Germinal center (tissue), 1 donor: ENCODE data around the gene ATP6V0E1.
"Not testable (repeated sequence)": the region's sequence is repeated elsewhere in the genome, so short reads cannot be mapped to it uniquely, and the experiment has no call there.

ENCODE experiments used
- DNase-seq: peaks from one replicate; pipeline ENCODE4 v3.0.0; 2012; ENCODE audit warnings: mixed read lengths, low spot score

Gene ATP6V0E1

GRCh38 chr5:173004013-173004412, 20.4 kb downstream of the ATP6V0E1 start:
- DNase-seq: no peak

- no peak for DNase-seq
Observed at GRCh38 chr5:173004447-173004846, 20.9 kb downstream of the ATP6V0E1 start.

GRCh38 chr5:173010021-173010420, 26.4 kb downstream of the ATP6V0E1 start:
- DNase-seq: no peak

- no peak for DNase-seq
Observed at GRCh38 chr5:173010547-173011464, 27.2 kb downstream of the ATP6V0E1 start.

DNA sequence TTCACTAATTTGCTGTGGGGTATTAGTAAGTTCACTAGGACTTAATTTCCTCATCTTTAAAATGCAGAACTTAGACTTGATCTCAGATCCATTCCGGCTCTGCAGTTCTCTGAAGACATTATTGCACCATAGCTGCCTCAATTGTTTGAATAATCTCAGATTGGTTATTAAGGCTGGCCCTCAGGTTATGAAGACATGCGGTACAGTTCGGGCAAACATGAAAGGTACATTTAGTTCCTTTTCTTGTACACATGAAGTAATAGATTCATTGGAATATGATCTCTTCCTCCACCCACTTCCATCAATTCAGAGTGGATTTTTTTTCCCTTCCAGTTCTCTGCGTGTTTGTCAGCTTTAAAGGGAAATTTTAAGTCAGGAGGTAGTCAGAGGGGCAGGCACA, 28.0 kb downstream of the ATP6V0E1 start:
- DNase-seq: no peak

DNA sequence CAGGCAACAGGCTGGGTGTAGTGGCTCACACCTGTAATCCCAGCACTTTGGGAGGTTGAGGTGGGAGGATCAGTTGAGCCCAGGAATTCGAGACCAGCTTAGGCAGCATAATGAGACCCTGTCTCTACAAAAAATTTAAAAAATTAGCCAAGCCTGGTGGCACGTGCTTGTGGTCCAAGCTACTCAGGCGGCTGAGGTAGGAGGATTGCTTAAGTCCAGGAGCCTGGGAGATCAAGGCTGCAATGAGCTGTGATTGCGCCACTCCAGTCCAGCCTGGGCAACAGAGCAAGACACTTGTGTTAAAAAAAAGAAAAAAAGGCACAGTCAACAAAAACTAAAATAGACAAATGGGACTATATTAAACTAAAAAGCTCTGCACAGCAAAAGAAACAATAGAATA, 29.3 kb downstream of the ATP6V0E1 start:
- DNase-seq: no peak

DNA sequence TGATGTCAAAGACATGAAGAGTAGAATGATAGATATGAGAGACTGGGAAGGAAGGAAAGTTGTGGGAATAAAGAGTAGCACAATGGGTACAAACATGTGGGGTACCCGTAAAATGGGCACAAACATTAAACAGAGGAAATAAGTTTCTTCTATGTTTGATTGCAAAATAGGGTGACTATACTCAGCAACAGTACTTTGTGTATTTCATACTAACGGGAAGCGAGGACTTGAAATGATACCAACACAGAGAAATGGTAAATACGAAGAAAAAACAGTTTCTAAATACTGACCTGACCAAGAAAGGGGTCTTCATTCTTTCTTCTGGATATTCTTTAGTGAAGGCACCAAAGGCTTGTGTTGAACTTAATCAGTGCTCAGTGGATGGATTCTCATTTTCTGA, 31.1 kb downstream of the ATP6V0E1 start:
- DNase-seq: no peak

- DNase-seq: no peak
Observed at GRCh38 chr5:173015192-173015591, 31.6 kb downstream of the ATP6V0E1 start.

- no peak for DNase-seq
Observed at GRCh38 chr5:173015598-173016455, 32.3 kb downstream of the ATP6V0E1 start.

DNA sequence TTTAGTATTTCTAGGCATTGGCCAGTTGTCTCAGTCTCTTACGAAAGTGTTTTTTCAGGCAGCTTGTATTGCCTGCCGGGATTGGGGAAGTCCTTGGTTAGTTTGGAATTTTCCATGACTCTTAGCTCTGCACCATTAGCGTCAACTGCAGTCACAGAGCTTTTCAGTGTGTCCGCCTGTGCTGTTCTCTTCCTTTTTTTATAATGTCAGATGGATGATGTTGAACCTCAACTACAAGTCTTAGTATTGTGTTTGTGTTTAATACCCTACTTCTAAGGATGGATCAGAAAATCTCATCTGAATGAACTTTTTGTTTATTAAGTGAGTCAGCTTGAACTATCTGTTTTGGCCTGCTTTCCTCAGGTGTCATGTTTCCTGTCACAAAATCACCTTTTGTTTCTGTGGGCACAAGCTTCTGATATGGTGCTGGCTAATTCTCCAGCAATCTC, 33.1 kb downstream of the ATP6V0E1 start:
- DNase-seq: no peak

GRCh38 chr5:173017087-173017486, 33.5 kb downstream of the ATP6V0E1 start:
- DNase-seq: not testable (repeated sequence)

GRCh38 chr5:173018358-173018757, 34.8 kb downstream of the ATP6V0E1 start:
- no peak for DNase-seq

- DNase-seq: no peak
Observed at GRCh38 chr5:173020154-173020581, 36.6 kb downstream of the ATP6V0E1 start.

DNA sequence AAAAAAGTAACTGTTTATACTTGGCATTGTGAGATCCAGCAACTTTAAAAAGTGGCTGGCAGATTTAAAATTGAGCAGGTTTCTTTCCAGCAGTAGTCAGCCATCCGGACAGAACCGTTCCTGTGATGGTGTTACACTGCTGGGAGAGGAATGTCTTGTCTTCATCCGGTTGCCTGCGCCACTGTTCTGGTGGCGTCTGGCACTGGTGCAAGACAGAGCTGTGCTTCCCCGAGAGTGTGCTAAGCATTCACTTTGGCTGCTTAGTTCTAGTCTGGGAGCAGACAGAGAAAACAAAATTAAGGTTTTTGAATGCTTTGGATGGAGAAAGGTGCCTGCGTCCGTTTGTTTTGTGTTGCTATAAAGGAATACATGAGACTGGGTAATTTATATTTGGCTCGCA, 37.1 kb downstream of the ATP6V0E1 start:
- DNase-seq: no peak

DNA sequence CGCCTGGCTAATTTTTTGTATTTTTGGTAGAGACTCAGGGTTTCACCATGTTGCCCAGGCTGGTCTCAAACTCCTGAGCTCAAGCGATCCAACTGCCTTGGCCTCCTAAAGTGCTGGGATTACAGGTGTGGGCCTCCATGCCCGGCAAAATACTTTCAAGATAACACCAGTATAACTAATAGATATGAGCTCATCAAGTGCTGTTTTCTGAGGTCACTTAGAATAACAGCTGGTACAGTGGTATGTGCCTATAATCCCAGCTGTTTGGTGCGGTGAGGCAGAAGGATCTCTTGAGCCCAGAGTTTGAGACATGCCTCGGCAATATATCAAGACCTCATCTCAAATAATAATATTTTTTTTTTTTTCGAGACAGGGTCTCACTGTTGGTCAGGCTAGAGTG, 42.1 kb downstream of the ATP6V0E1 start:
- no peak for DNase-seq

DNA sequence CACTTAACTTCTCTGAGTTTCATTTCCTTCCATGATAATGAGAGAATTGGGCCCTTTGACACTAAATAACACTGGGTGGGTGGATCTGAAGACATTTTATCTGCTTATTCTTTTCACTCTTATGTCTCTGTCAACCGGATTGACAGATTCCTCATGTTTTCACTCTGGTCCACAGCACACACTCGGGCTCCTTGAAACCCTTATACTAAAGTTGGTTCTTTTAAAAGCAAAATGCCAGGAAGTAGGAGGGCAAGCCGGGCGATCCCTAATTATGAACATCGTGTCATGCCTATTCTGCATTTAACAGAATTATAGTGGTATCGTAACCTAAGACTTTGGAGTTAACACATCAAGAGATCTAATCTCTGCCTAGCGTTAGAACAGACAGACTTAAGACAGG, 44.3 kb downstream of the ATP6V0E1 start:
- DNase-seq: no peak

- DNase-seq: no peak
Observed at GRCh38 chr5:173028811-173029327, 45.3 kb downstream of the ATP6V0E1 start.

GRCh38 chr5:173029499-173029921, 45.9 kb downstream of the ATP6V0E1 start:
- DNase-seq: no peak

DNA sequence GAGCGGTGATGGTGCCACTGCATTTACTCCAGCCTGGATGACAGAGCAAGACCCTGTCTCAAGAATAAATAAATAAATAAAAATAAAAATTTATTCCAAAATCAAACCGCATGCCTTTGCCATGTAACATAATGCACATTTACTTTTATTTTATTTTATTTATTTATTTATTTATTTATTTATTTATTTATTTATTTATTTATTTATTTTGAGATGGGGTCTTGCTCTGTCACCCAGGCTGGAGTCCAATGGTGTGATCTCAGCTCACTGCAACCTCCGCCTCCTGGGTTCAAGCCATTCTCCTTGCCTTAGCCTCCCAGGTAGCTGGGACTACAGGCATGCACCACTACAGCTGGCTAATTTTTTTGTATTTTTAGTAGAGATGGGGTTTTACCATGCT, 48.5 kb downstream of the ATP6V0E1 start:
- DNase-seq: not testable (repeated sequence)

DNA sequence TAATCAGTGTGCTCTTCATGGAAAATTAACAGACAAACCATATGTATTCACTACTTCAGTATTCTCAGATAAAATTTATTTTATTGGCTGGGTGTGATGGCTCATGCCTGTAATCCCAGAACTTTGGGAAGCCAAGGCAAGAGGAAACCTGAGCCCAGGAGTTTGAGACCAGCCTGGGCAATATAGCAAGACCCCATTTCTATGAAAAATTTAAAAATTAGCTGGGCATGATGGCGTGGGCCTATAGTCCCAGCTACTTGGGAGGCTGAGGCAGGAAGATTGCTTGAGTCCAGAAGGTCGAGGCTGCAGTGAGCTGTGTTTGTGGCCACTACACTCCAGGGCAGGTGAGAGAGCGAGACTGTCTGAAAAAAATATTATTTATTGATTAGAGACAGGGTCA, 49.2 kb downstream of the ATP6V0E1 start:
- DNase-seq: no peak

DNA sequence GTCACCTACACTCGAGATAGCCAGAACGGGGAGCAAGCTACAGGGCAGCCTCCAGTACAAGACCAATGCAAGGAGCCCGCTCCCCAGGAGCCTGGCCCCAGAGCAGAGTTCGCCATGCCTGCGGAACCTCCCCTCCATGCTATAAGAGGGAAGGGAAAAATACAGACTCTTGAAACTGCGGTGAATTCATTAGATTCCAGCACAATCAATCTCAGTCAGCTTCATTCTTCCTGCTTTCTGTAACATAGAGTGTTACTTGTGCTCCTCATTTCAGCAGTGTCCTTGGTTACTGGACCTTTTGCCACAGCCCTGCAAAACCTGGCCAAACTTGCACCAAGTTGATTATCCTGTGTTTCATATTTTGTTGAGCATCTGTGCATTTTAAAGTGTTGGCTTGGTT, 50.4 kb downstream of the ATP6V0E1 start:
- DNase-seq: no peak

DNA sequence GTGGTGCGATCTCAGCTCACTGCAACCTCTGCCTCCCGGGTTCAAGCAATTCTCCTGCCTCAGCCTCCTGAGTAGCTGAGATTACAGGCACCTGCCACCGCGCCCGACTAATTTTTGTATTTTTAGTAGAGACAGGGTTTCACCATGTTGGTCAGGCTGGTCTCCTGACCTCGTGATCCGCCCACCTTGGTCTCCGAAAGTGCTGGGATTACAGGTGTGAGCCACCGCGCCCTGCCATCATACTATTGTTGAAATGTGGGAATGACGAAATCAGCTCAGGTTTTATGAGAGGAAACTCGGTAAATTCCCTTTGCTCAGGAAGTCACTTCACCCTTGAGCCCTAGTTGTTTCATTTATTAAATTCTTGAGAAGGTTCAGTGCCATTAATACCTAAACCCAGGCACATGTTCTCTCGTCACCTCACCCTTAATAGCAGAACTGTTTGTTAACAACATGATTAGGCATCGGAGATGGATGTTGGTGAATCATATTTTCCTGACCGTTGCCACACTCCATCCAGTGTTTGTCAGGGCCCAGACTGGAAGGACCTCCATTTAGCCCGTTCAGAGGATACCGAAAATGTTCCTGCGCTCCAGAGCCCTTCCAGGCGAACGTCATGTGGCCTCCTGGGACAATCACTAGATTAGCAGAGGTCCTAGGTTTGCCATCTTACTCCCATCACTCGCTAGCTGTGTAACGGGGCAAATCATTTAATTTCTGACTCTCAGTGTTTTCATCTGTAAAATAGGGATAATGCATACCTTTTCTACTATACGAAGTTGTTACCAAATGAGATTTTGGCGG, 52.5 kb downstream of the ATP6V0E1 start:
- DNase-seq: no peak
